Neural progenitor cell (in vitro differentiated cells): ENCODE results near the gene CTNNBL1.

Experiments used
- EZH2 ChIP-seq: fragments of 200-600 bp; sonication (generic); IDR thresholded peaks from 2 replicates; pipeline ENCODE4 v1.6.1; 2017; ENCODE audit warnings: antibody characterized with exemption, mild to moderate bottlenecking, moderate library complexity
- EZH2phosphoT487 ChIP-seq: fragments of 200-600 bp; sonication (generic); IDR thresholded peaks from 2 replicates; pipeline ENCODE4 v1.6.1; 2017; ENCODE audit warnings: antibody characterized with exemption
- TF ChIP-seq, protein P1 (sequence below): fragments of 200-600 bp; sonication (generic); IDR thresholded peaks from 2 replicates; pipeline ENCODE4 v1.5.1; 2017; ENCODE audit warnings: antibody characterized with exemption, mild to moderate bottlenecking

DNA sequence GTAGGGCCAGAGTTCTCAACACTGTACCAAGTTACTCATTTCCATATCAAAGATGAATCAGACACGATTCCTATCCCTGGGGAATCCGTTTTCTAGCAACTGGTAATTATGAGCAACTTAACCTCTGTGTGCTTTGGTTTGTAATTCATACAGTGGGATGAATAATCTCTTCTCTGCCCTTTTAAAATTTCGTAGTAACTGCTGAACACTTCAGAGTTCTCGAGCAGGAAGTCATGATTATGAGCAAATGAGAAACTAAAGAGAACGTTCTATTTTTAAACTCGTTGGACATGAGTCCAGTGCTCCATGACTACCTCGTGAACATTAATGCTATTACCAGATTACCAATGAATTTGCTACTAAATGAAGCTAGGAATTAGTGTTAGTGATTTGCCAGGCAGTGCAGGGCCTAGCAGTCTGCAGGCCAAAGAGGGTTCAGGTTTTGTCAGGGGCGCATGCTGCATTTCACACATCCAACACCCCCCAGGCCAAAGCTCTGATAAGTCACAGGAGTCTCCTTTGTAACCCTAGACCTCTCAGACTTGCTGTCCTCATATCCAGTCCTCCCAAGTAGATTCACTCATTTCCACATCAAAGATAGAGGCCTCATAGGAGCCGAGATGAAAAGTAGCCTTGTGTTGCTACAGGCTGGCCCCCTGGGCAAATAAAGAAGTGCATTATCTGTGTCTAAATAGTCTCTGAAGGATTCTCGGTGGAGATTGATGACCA lies 163.3 kb downstream of the CTNNBL1 start:
- TF ChIP-seq, protein P1, sequence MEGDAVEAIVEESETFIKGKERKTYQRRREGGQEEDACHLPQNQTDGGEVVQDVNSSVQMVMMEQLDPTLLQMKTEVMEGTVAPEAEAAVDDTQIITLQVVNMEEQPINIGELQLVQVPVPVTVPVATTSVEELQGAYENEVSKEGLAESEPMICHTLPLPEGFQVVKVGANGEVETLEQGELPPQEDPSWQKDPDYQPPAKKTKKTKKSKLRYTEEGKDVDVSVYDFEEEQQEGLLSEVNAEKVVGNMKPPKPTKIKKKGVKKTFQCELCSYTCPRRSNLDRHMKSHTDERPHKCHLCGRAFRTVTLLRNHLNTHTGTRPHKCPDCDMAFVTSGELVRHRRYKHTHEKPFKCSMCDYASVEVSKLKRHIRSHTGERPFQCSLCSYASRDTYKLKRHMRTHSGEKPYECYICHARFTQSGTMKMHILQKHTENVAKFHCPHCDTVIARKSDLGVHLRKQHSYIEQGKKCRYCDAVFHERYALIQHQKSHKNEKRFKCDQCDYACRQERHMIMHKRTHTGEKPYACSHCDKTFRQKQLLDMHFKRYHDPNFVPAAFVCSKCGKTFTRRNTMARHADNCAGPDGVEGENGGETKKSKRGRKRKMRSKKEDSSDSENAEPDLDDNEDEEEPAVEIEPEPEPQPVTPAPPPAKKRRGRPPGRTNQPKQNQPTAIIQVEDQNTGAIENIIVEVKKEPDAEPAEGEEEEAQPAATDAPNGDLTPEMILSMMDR = no peak
- no peak for TF ChIP-seq EZH2phosphoT487
- TF ChIP-seq EZH2 = no peak
